Sigmoid colon (tissue), 7 donors: ENCODE results near the gene LBR. TPM values are rescaled to one million over a fixed set of nuclear protein-coding genes. Genes with fewer than 3 reads are reported as not detected.

Experiments used
- DNase-seq: peaks from one replicate; pipeline ENCODE4 v3.0.0-alpha.2; 2019
- H3K27ac ChIP-seq, 4 donors: fragments of 200-600 bp; sonication (generic); one replicate each; pipeline ENCODE4 v1.5.1; 2016 to 2019; ENCODE audit warnings: mild to moderate bottlenecking in 1 of 4
- H3K27me3 ChIP-seq, 3 donors: fragments of 200-600 bp; sonication (generic); one replicate each; pipeline ENCODE4 v1.5.1; 2019; ENCODE audit warnings: mild to moderate bottlenecking in 1 of 3
- H3K36me3 ChIP-seq, 4 donors: fragments of 200-600 bp; sonication (generic); one replicate each; pipeline ENCODE4 v1.5.1; 2016 to 2019
- H3K4me1 ChIP-seq, 4 donors: fragments of 200-600 bp; sonication (generic); one replicate each; pipeline ENCODE4 v1.5.1; 2017 to 2019
- H3K4me3 ChIP-seq, 4 donors: fragments of 200-600 bp; sonication (generic); one replicate each; pipeline ENCODE4 v1.5.1; 2017 to 2019; ENCODE audit warnings: mild to moderate bottlenecking in 2 of 4, moderate library complexity in 1 of 4
- H3K9me3 ChIP-seq, 4 donors: fragments of 200-600 bp in 3 of 4; sonication (generic) in 3 of 4; one replicate each; pipeline versions ENCODE4 v1.5.1 to v1.6.1; 2013 to 2019
- EP300 ChIP-seq, 4 donors: sonication (generic); formaldehyde crosslinking; IDR thresholded peaks; one replicate each; pipeline ENCODE4 v1.6.1; 2017; ENCODE audit warnings: antibody characterized with exemption in 4 of 4
- POLR2A ChIP-seq, 2 donors: fragments of 450-650 bp; IDR thresholded peaks; one replicate each; pipeline ENCODE4 v1.6.1; 2016; ENCODE audit warnings: antibody characterized with exemption in 2 of 2, mild to moderate bottlenecking in 2 of 2, moderate library complexity in 2 of 2
- POLR2AphosphoS5 ChIP-seq, 4 donors: sonication (generic); formaldehyde crosslinking; IDR thresholded peaks; one replicate each; pipeline ENCODE4 v1.6.1; 2017; ENCODE audit warnings: antibody characterized with exemption in 4 of 4
- WGBS, 2 donors: extraction: QIAGEN DNeasy Blood & Tissue Kit; methylation state at CpG; one replicate each; pipeline ENCODE4 v1.1.7; 2013; 5-methylcytosine and 5-hydroxymethylcytosine counted together
- intact Hi-C: fragments of 100-400 bp; cut with DNase I; formaldehyde crosslinking; loops from one replicate; pipeline ENCODE4 v1.15.1; 2023
- polyA plus RNA-seq, 3 donors: library from polyadenylated mRNA; stranded (reverse); fragments of 200-250 nt; gene quantifications; one replicate each; pipeline ENCODE4 v1.2.3, GENCODE V29; 2013
- total RNA-seq, 4 donors: library from RNA; depleted of rRNA; stranded (reverse); fragments of >200 nt; gene quantifications; one replicate each; pipeline ENCODE4 v1.1.0, GENCODE V29; 2016
- TF ChIP-seq, protein P1 (sequence below), 4 experiments: fragments of 450-650 bp in 3 of 4; fragments of 200-600 bp in 1 of 4; IDR thresholded peaks; one replicate each; pipeline ENCODE4 v1.5.1; 2016 to 2019; ENCODE audit warnings: antibody characterized with exemption in 4 of 4, mild to moderate bottlenecking in 3 of 4, moderate library complexity in 2 of 4
- donor health status: healthy with polysubstance abuse.
- donor health status: Bipolar disorder and iron deficiency.
- donor health status: healthy.

The LBR gene
- total and polyA plus RNA-seq, 7 donors: 5.4 to 195 (median 134) TPM

DNA sequence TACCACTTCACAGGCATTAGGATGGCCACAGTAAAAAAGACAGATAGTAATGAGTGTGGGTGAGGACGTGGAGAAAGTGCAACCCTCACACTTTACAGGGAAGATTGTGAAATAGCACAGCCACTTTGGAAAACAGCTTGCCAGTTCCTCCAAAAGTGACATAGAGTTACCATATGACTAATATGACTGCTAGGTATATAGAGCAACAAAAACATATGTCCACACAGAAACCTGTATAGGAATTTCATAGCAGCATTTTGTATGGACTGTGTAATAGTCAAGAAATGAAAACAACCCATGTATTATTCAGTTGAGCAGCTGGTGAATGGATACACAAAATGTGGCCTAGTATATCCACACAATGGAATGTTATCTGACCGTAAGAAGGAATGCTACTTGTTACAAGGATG, 30.4 kb upstream of the LBR start:
- Histone ChIP-seq H3K9me3 (no peaks in the 10 kb centered on the region), H3K36me3 (no peaks in the 10 kb centered on the region), H3K27ac (peak overlapping the region; percentile 47 to 96 (median 93)), H3K27me3 (no peaks in the 10 kb centered on the region), H3K4me1 (peaks cover 0 to 84% (median 71%) of the 10 kb centered on the region in 4 donors), H3K4me3 (no peak overlapping the region)
- TF ChIP-seq POLR2AphosphoS5 (IDR thresholded peaks at IDR 0.05): peak in 3 of 4 donors; percentile 10 to 49 (median 38)
- TF ChIP-seq, protein P1, sequence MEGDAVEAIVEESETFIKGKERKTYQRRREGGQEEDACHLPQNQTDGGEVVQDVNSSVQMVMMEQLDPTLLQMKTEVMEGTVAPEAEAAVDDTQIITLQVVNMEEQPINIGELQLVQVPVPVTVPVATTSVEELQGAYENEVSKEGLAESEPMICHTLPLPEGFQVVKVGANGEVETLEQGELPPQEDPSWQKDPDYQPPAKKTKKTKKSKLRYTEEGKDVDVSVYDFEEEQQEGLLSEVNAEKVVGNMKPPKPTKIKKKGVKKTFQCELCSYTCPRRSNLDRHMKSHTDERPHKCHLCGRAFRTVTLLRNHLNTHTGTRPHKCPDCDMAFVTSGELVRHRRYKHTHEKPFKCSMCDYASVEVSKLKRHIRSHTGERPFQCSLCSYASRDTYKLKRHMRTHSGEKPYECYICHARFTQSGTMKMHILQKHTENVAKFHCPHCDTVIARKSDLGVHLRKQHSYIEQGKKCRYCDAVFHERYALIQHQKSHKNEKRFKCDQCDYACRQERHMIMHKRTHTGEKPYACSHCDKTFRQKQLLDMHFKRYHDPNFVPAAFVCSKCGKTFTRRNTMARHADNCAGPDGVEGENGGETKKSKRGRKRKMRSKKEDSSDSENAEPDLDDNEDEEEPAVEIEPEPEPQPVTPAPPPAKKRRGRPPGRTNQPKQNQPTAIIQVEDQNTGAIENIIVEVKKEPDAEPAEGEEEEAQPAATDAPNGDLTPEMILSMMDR (IDR thresholded peaks at IDR 0.05): no peak
- WGBS, 2 donors: 68 to 76% methylated on average over 2 of the region's 2 CpGs
- intact Hi-C loops: no loop called here
- DNase-seq: peak; percentile 58

DNA sequence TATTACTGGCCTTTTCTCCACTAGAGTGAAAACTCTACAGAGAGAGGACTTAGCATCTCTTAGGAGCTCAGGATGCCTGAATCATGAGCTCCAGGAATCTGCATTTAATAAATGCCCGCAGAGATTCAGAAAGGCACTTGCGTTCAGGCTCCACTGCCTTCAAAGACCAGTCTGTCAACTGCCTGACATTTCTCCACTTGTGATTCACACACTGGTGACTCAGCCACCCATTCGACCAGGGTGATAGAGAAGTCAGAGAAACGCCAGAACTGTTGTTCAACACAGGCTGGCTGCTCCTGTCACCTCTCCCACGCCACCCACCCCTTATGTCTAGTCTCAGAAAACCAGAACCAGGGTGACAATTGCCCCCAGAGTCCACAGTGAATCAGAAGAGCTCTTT, 26.9 kb upstream of the LBR start:
- no peak overlapping the region for H3K4me3 ChIP-seq
- peak; percentile 67 for DNase-seq
- no peaks in the 10 kb centered on the region for H3K36me3 ChIP-seq
- peaks cover 0 to 84% (median 65%) of the 10 kb centered on the region in 4 donors for H3K4me1 ChIP-seq
- no peaks in the 10 kb centered on the region for H3K9me3 ChIP-seq
- intact Hi-C loops: no loop called here
- TF ChIP-seq POLR2AphosphoS5 (IDR thresholded peaks at IDR 0.05): peak in 1 of 4 donors; percentile 40
- TF ChIP-seq EP300 (IDR thresholded peaks at IDR 0.05): no peak
- no peaks in the 10 kb centered on the region for H3K27me3 ChIP-seq
- WGBS, 2 donors: 56 to 59% methylated on average over 5 of the region's 5 CpGs
- H3K27ac ChIP-seq: peak overlapping the region; percentile 91 to 96 (median 93)

- no peaks in the 10 kb centered on the region for H3K9me3 ChIP-seq
- WGBS, 2 donors: 25 to 54% methylated on average over 5 of the region's 5 CpGs
- peaks cover 0 to 84% (median 66%) of the 10 kb centered on the region in 4 donors for H3K4me1 ChIP-seq
- TF ChIP-seq POLR2A (IDR thresholded peaks at IDR 0.05) (no peak), POLR2AphosphoS5 (IDR thresholded peaks at IDR 0.05) (peak in 3 of 4 donors; percentile 28 to 71 (median 46)), EP300 (IDR thresholded peaks at IDR 0.05) (peak in 1 of 4 donors; percentile 23)
- H3K27ac ChIP-seq: peak overlapping the region; percentile 91 to 96 (median 93)
- no peak overlapping the region for H3K4me3 ChIP-seq
- intact Hi-C loops: no loop called here
- H3K36me3 ChIP-seq: no peaks in the 10 kb centered on the region
- H3K27me3 ChIP-seq: no peaks in the 10 kb centered on the region
- DNase-seq: peak; percentile 65
Observed at GRCh38 chr1:225453797-225454648, 26.2 kb upstream of the LBR start.

DNA sequence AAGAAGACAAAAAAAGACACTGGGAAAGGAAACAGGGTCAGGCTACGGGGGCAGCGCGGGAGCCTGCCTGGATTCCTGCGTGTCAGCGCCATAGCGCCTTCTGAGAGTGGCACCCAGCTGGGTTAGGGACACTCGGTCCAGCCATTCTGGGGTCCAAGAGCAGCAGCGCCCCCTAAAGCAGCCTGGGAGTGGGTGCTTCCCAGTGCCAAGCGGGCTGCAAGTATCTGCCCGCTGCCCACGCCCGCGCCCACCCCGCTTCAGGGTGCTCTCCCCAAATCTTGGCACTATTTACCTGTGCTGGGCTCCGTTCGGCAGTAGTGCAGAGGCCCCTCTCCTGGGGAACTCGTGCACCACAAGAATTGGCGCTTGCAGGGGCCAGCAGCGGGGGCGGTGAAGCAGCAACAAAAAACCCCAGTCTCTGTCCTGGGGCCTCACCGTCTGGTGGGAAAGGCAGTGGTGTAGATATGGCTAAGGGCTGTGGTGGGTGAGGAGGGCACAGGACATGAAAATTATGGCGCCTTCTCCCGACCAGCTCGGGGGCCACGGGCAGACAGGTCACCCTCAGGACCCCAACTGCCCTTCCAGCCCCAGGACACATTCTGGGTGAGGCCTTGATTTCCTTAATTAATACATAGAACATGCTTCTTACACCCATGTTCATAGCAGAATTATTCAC, 24.1 kb upstream of the LBR start:
- Histone ChIP-seq H3K9me3 (no peaks in the 10 kb centered on the region), H3K4me3 (no peak overlapping the region), H3K36me3 (no peaks in the 10 kb centered on the region), H3K27ac (peak overlapping the region; percentile 91 to 96 (median 93)), H3K4me1 (peaks cover 0 to 86% (median 74%) of the 10 kb centered on the region in 4 donors), H3K27me3 (no peaks in the 10 kb centered on the region)
- intact Hi-C loops: no loop called here
- 94 to 95% methylated on average over 25 of the region's 25 CpGs for WGBS, 2 donors
- peak; percentile 67 for DNase-seq
- TF ChIP-seq POLR2A (IDR thresholded peaks at IDR 0.05) (no peak), POLR2AphosphoS5 (IDR thresholded peaks at IDR 0.05) (no peak), EP300 (IDR thresholded peaks at IDR 0.05) (no peak)
- TF ChIP-seq, protein P1 (IDR thresholded peaks at IDR 0.05): no peak

- H3K4me1 ChIP-seq: peaks cover 0 to 86% (median 81%) of the 10 kb centered on the region in 4 donors
- DNase-seq: peak; percentile 53
- H3K9me3 ChIP-seq: no peaks in the 10 kb centered on the region
- H3K27ac ChIP-seq: peak overlapping the region; percentile 91 to 96 (median 93)
- H3K27me3 ChIP-seq: no peaks in the 10 kb centered on the region
- TF ChIP-seq POLR2A (IDR thresholded peaks at IDR 0.05) (no peak), POLR2AphosphoS5 (IDR thresholded peaks at IDR 0.05) (no peak), EP300 (IDR thresholded peaks at IDR 0.05) (no peak)
- TF ChIP-seq, protein P1 (IDR thresholded peaks at IDR 0.05): no peak
- 85 to 88% methylated on average over 6 of the region's 6 CpGs for WGBS, 2 donors
- no peaks in the 10 kb centered on the region for H3K36me3 ChIP-seq
- intact Hi-C loops: no loop called here
- no peak overlapping the region for H3K4me3 ChIP-seq
Observed at GRCh38 chr1:225451340-225451739, 23.5 kb upstream of the LBR start.
